HepG2 (cell line): ENCODE data around the gene KIFAP3. TPM values are rescaled to one million over a fixed set of nuclear protein-coding genes. Genes with fewer than 3 reads are reported as not detected.

Source experiments
- HMGXB3 ChIP-seq: sonication (generic); formaldehyde crosslinking; IDR thresholded peaks from 2 replicates; pipeline ENCODE4 v1.4.0; 2020; ENCODE audit warnings: missing genetic modification reagents, borderline replicate concordance
- KDM3A ChIP-seq: IDR thresholded peaks from 2 replicates; pipeline ENCODE4 v1.6.1; 2018; ENCODE audit warnings: low read depth, missing compliant biosample characterization
- MTA1 ChIP-seq: sonication (generic); formaldehyde crosslinking; IDR thresholded peaks from 2 replicates; pipeline ENCODE4 v1.4.0; 2020; ENCODE audit warnings: missing genetic modification reagents, mild to moderate bottlenecking, borderline replicate concordance
- MXD4 ChIP-seq: IDR thresholded peaks from 2 replicates; pipeline ENCODE4 v1.6.1; 2016; ENCODE audit warnings: mild to moderate bottlenecking, missing biosample characterization, missing genetic modification reagents
- NFYB ChIP-seq: sonication (generic); formaldehyde crosslinking; IDR thresholded peaks from 2 replicates; pipeline ENCODE4 v1.4.0; 2020; ENCODE audit warnings: missing genetic modification reagents
- POLR2G ChIP-seq: fragments of 200-400 bp; formaldehyde crosslinking; IDR thresholded peaks from 2 replicates; pipeline ENCODE4 v1.6.1; 2018; ENCODE audit warnings: mild to moderate bottlenecking, low read depth, low read length, moderate library complexity
- TBL1XR1 ChIP-seq: fragments of 150-350 bp; IDR thresholded peaks from 2 replicates; pipeline ENCODE4 v1.6.1; 2014; ENCODE audit warnings: borderline replicate concordance, low read length; ENCODE audit not compliant: partially characterized antibody
- TERF1 ChIP-seq: sonication (generic); formaldehyde crosslinking; IDR thresholded peaks from 2 replicates; pipeline ENCODE4 v1.8.0; 2022; ENCODE audit warnings: mild to moderate bottlenecking, missing genetic modification reagents, moderate library complexity
- TFDP1 ChIP-seq: IDR thresholded peaks from 2 replicates; pipeline ENCODE4 v1.6.1; 2016; ENCODE audit warnings: missing compliant biosample characterization, missing genetic modification reagents, borderline replicate concordance
- ZNF264 ChIP-seq: sonication (generic); formaldehyde crosslinking; IDR thresholded peaks from 2 replicates; pipeline ENCODE4 v1.4.0; 2020; ENCODE audit warnings: missing genetic modification reagents
- ZNF512B ChIP-seq: sonication (generic); formaldehyde crosslinking; IDR thresholded peaks from 2 replicates; pipeline ENCODE4 v1.5.1; 2020; ENCODE audit warnings: missing genetic modification reagents, mild to moderate bottlenecking, borderline replicate concordance
- ZNF549 ChIP-seq: sonication (generic); formaldehyde crosslinking; IDR thresholded peaks from 2 replicates; pipeline ENCODE4 v1.5.0; 2020; ENCODE audit warnings: missing genetic modification reagents
- polyA plus RNA-seq, 8 experiments: library from polyadenylated mRNA; depleted of rRNA in 3 of 8; stranded (reverse) in 7 of 8; unstranded in 1 of 8; fragments of >200 nt; fragmentation: Illumina TruSeq in 4 of 8; extraction: Trizol in 4 of 8; gene quantifications; 2 replicates each; pipeline versions ENCODE4 v1.2.1 to v1.2.3, GENCODE V29; 2011 to 2016; ENCODE audit warnings: low read depth in 4 of 8, missing spikeins in 1 of 8, mixed read lengths in 1 of 8; ENCODE audit not compliant: insufficient read depth in 1 of 8
- total RNA-seq, 5 experiments: library from RNA; depleted of rRNA; stranded (reverse); fragments of >200 nt; fragmentation: Illumina TruSeq; extraction: Trizol; gene quantifications; 2 replicates each; pipeline ENCODE4 v1.2.3, GENCODE V29; 2016; ENCODE audit warnings: low read depth in 1 of 5

Gene KIFAP3
- total and polyA plus RNA-seq, 2 of the 13 experiments (the other 11 are each of a cell fraction or from before 2014, with no cell fraction given) = 3.4 to 10.0 TPM

GRCh38 chr1:170074250-170075157 lies at the start of gene KIFAP3 (continued):
- TF ChIP-seq TBL1XR1 (no peak), HMGXB3 (CRISPR knock-in tag) (no peak), TERF1 (CRISPR knock-in tag) (no peak), ZNF512B (CRISPR knock-in tag) (no peak), ZNF549 (CRISPR knock-in tag) (no peak), TFDP1 (peak; percentile 20; the same call in 1 of the 2 replicates), MXD4 (CRISPR knock-in tag) (no peak), ZNF264 (CRISPR knock-in tag) (no peak), MTA1 (CRISPR knock-in tag) (no peak), POLR2G (peak; percentile 46; the same call in 1 of the 2 replicates), NFYB (0 out of 2 replicates have a peak, but pooled peaks have one; percentile 30), KDM3A (0 out of 2 replicates have a peak, but pooled peaks have one; percentile 25)
